Fibroblast of lung (primary cell): ENCODE measurements around the gene ETS2. TPM values are rescaled to one million over a fixed set of nuclear protein-coding genes. Genes with fewer than 3 reads are reported as not detected.
A peak's percentile ranks its signal among the peaks of the same experiment; 100 is the strongest.

ENCODE experiments used
- DNase-seq, 2 donors: peaks; one replicate each; pipeline versions ENCODE4 v3.0.0 to v3.0.0-alpha.2; 2010; ENCODE audit warnings: low read depth in 2 of 2
- H2AFZ ChIP-seq: 2 replicates; pipeline ENCODE4 v1.5.1; 2012; ENCODE audit warnings: low read length, control low read depth, inconsistent platforms
- H3K27ac ChIP-seq: 2 replicates; pipeline ENCODE4 v1.5.1; 2011; ENCODE audit warnings: low read length, control low read depth; ENCODE audit not compliant: insufficient read depth
- H3K27me3 ChIP-seq: 2 replicates; pipeline ENCODE4 v1.5.1; 2011; ENCODE audit warnings: mild to moderate bottlenecking, low read length; ENCODE audit not compliant: control insufficient read depth, insufficient read depth
- H3K36me3 ChIP-seq: 2 replicates; pipeline ENCODE4 v1.5.1; 2011; ENCODE audit warnings: low read length; ENCODE audit not compliant: control insufficient read depth, insufficient read depth
- H3K4me1 ChIP-seq: 2 replicates; pipeline ENCODE4 v1.5.1; 2011; ENCODE audit warnings: low read length; ENCODE audit not compliant: control insufficient read depth, insufficient read depth; ENCODE audit errors: extremely low read depth
- H3K4me2 ChIP-seq: 2 replicates; pipeline ENCODE4 v1.5.1; 2011; ENCODE audit warnings: low read length, control low read depth; ENCODE audit not compliant: insufficient read depth; ENCODE audit errors: extremely low read depth
- H3K4me3 ChIP-seq, 4 experiments: fragments of 200-600 bp in 1 of 4; sonication (generic) in 1 of 4; replicated peaks in 1 of 4; 2 replicates each; pipeline ENCODE4 v1.5.1; 2011 to 2016; ENCODE audit warnings: low read length in 4 of 4, low read depth in 3 of 4, mild to moderate bottlenecking in 3 of 4, control low read depth in 2 of 4, inconsistent platforms in 1 of 4, mixed read lengths in 1 of 4; ENCODE audit not compliant: insufficient read depth in 1 of 4; ENCODE audit errors: control extremely low read depth in 1 of 4
- H3K79me2 ChIP-seq: 2 replicates; pipeline ENCODE4 v1.5.1; 2012; ENCODE audit warnings: mild to moderate bottlenecking, low read length, inconsistent platforms; ENCODE audit not compliant: control insufficient read depth, insufficient read depth
- H3K9ac ChIP-seq: 2 replicates; pipeline ENCODE4 v1.5.1; 2011; ENCODE audit warnings: mild to moderate bottlenecking, low read length, control low read depth; ENCODE audit not compliant: insufficient read depth
- H3K9me3 ChIP-seq: 2 replicates; pipeline ENCODE4 v1.5.1; 2012; ENCODE audit warnings: low read depth, low read length; ENCODE audit not compliant: control insufficient read depth, insufficient read depth
- H4K20me1 ChIP-seq: 2 replicates; pipeline ENCODE4 v1.5.1; 2011; ENCODE audit warnings: low read length; ENCODE audit not compliant: control insufficient read depth, insufficient read depth; ENCODE audit errors: extremely low read depth
- EZH2 ChIP-seq: IDR thresholded peaks from 2 replicates; pipeline ENCODE4 v1.5.1; 2012; ENCODE audit warnings: low read length, control low read depth, mild to moderate bottlenecking; ENCODE audit errors: missing control alignments
- polyA plus RNA-seq, 2 donors: library from polyadenylated mRNA; depleted of rRNA in 1 of 2; stranded (reverse) in 1 of 2; unstranded in 1 of 2; fragments of >200 nt; gene quantifications; 2 replicates each; pipeline ENCODE4 v1.2.1, GENCODE V29; 2011 to 2012; ENCODE audit warnings: missing spikeins in 1 of 2
- total RNA-seq: library from RNA; depleted of rRNA; stranded (reverse); fragments of >200 nt; gene quantifications from 2 replicates; pipeline ENCODE4 v1.2.1, GENCODE V29; 2014
- TF ChIP-seq, protein P1 (sequence below), 2 donors: IDR thresholded peaks in 1 of 2; conservative IDR thresholded peaks in 1 of 2; 1 replicate in 1 of 2; 2 replicates in 1 of 2; pipeline ENCODE4 v1.5.1; 2011 to 2012; ENCODE audit warnings: low read length in 2 of 2, control low read depth in 1 of 2, inconsistent platforms in 1 of 2, low read depth in 1 of 2, mild to moderate bottlenecking in 1 of 2

ETS2 gene
- total and polyA plus RNA-seq, 2 donors (not counting 1 experiment from before 2014, with no cell fraction given) = 28.0 to 77.3 TPM

DNA sequence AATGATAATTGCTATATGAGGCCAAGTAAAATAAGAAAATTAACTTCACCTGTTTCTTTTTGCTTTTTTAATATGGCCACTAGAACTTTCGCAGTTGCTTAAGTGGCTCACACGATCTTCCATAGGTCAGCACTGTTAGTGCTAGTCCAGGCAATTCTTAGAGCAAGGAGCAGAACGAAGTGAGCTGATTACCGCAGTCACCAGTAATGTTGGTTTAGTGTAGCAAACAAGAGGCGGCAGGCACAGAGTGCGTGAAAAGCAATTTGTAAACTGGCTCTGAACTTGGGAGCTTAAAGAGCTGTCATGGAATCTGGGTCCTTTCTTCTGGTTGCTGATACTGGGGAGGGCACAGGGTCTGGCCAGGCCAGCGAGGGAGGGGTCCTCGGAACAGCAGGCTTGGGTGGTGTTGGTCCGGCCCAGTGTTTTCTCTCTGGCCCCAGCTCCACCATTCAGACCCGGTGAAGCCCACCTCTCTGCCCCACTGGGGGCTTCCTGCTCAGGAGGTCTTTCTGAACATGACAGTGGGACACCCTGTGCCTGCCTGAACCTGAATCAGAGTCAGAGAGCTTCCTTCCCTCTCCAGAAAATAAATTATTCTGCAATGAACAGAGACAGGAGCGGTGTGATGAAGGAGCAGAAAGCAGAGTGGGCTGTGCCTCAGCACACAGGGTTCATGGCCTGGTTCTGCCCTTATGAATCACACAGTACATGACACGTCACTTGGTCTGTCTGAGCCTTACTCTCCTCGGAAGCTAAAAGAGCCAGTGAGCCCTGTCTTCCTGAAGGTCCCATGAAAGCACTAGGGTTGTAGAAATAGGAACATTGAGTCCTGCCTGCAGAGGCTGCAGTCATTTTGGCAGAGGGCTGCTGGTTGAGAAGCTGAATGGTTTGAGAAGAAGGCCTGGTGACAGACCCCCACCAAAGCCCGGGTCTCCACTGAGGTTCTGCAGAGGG lies 11.9 kb downstream of the ETS2 start:
- Histone ChIP-seq H3K9me3 (no peaks in the 10 kb centered on the region), H3K4me3 (no peak overlapping the region), H3K4me2 (peak overlapping the region; percentile 33), H3K9ac (no peak overlapping the region), H2AFZ (no peak overlapping the region), H3K79me2 (peaks cover 9% of the 10 kb centered on the region), H3K27me3 (no peaks in the 10 kb centered on the region), H4K20me1 (no peaks in the 10 kb centered on the region), H3K4me1 (peaks cover 27% of the 10 kb centered on the region), H3K27ac (peak overlapping the region; percentile 64), H3K36me3 (peaks cover 49% of the 10 kb centered on the region)
- TF ChIP-seq, protein P1, sequence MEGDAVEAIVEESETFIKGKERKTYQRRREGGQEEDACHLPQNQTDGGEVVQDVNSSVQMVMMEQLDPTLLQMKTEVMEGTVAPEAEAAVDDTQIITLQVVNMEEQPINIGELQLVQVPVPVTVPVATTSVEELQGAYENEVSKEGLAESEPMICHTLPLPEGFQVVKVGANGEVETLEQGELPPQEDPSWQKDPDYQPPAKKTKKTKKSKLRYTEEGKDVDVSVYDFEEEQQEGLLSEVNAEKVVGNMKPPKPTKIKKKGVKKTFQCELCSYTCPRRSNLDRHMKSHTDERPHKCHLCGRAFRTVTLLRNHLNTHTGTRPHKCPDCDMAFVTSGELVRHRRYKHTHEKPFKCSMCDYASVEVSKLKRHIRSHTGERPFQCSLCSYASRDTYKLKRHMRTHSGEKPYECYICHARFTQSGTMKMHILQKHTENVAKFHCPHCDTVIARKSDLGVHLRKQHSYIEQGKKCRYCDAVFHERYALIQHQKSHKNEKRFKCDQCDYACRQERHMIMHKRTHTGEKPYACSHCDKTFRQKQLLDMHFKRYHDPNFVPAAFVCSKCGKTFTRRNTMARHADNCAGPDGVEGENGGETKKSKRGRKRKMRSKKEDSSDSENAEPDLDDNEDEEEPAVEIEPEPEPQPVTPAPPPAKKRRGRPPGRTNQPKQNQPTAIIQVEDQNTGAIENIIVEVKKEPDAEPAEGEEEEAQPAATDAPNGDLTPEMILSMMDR (conservative IDR thresholded peaks at IDR 0.05 in 1 of 2, IDR thresholded peaks at IDR 0.05 in 1 of 2; ENCODE audit: low read depth in 1 of 2, low read length in 2 of 2) = no peak
- DNase-seq = peak; percentile 78 to 79

DNA sequence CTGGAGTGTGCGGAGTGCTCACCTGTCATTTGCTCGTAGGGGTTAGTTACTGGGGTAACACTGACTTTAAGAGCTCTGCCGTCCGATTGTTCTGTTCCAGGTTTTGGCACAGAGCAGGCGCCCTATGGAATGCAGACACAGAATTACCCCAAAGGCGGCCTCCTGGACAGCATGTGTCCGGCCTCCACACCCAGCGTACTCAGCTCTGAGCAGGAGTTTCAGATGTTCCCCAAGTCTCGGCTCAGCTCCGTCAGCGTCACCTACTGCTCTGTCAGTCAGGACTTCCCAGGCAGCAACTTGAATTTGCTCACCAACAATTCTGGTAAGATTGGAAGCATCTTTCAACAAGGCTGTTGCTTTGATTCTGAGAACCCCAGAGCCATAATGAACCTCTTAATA lies 12.6 kb downstream of the ETS2 start:
- Histone ChIP-seq H3K4me1 (peaks cover 32% of the 10 kb centered on the region), H3K27me3 (no peaks in the 10 kb centered on the region), H3K4me2 (no peak overlapping the region), H4K20me1 (no peaks in the 10 kb centered on the region), H3K9me3 (no peaks in the 10 kb centered on the region), H3K4me3 (no peak overlapping the region), H3K9ac (no peak overlapping the region), H2AFZ (no peak overlapping the region), H3K36me3 (peaks cover 51% of the 10 kb centered on the region), H3K79me2 (peaks cover 8% of the 10 kb centered on the region), H3K27ac (peak overlapping the region; percentile 64)
- no peak for DNase-seq
- TF ChIP-seq, protein P1 (conservative IDR thresholded peaks at IDR 0.05 in 1 of 2, IDR thresholded peaks at IDR 0.05 in 1 of 2; ENCODE audit: low read depth in 1 of 2, low read length in 2 of 2) = no peak
- no peak for TF ChIP-seq EZH2

DNA sequence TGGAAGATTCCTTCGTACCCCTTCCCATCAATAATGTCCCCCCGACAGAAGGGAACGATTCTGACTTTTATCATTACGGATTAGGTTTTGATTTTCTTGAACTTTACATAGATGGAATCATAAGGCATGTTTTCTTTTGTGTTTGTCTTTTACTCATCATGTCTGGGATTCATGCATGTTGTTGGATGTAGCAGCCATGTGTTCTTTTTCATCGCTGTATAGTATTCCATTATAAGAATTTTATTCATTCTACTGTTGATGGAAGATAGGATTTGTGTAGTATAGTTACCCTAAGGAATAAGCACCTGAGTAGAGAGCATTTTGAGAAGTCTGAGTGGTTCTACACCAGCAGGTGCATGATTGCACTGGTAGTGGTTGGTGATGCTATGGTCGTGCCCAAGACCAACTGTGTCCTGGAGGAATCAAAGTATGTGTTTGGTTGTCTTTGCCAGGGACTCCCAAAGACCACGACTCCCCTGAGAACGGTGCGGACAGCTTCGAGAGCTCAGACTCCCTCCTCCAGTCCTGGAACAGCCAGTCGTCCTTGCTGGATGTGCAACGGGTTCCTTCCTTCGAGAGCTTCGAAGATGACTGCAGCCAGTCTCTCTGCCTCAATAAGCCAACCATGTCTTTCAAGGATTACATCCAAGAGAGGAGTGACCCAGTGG lies 13.5 kb downstream of the ETS2 start:
- DNase-seq = no peak
- Histone ChIP-seq H3K36me3 (peaks cover 50% of the 10 kb centered on the region), H3K4me1 (peaks cover 37% of the 10 kb centered on the region), H3K79me2 (peaks cover 8% of the 10 kb centered on the region), H3K9me3 (no peaks in the 10 kb centered on the region), H3K27me3 (no peaks in the 10 kb centered on the region), H3K9ac (no peak overlapping the region), H3K4me3 (no peak overlapping the region), H3K27ac (peak overlapping the region; percentile 29), H3K4me2 (peak overlapping the region; percentile 20), H4K20me1 (no peaks in the 10 kb centered on the region), H2AFZ (no peak overlapping the region)
- TF ChIP-seq EZH2 = no peak
- TF ChIP-seq, protein P1 (conservative IDR thresholded peaks at IDR 0.05 in 1 of 2, IDR thresholded peaks at IDR 0.05 in 1 of 2; ENCODE audit: low read depth in 1 of 2, low read length in 2 of 2) = no peak
